Measurements from ENCODE around the gene MCC.

- no peak for TF ChIP-seq CTCF (tag by site-specific recombination; IDR thresholded peaks at IDR 0.05)
- TF ChIP-seq ZNF792 (tag by site-specific recombination; IDR thresholded peaks at IDR 0.05): no peak
- TF ChIP-seq ZNF174 (tag by site-specific recombination; IDR thresholded peaks at IDR 0.05): no peak
- no peak for TF ChIP-seq ZNF488 (tag by site-specific recombination; IDR thresholded peaks at IDR 0.05)
- TF ChIP-seq ATF2 (tag by site-specific recombination; IDR thresholded peaks at IDR 0.05; ENCODE audit: low read depth): no peak
- TF ChIP-seq ZNF26 (tag by site-specific recombination; IDR thresholded peaks at IDR 0.05): no peak
- TF ChIP-seq ZNF76 (tag by site-specific recombination; IDR thresholded peaks at IDR 0.05; ENCODE audit: borderline replicate concordance, low read depth): no peak
- TF ChIP-seq SETDB1 (IDR thresholded peaks at IDR 0.05; ENCODE audit: insufficient read length, low read length): no peak
- no peak for TF ChIP-seq ZNF549 (tag by site-specific recombination; IDR thresholded peaks at IDR 0.05)
Measured at GRCh38 chr5:113026211-113026610, 462.0 kb downstream of the MCC start.
